ENCODE results near the gene USP17L13. TPM values are rescaled to one million over a fixed set of nuclear protein-coding genes. Genes with fewer than 3 reads are reported as not detected.
"Not testable (repeated sequence)": the region's sequence is repeated elsewhere in the genome, so short reads cannot be mapped to it uniquely, and the experiment has no call there.

The USP17L13 gene
- total and polyA plus RNA-seq, 2 donors (not counting 1 experiment from before 2014, with no cell fraction given), result not detected

- WGBS (ENCODE audit: insufficient coverage), result no CpG with 5 or more reads among the region's 13 CpGs
- CTCF ChIA-PET; H3K79me2 ChIP-seq (ENCODE audit: control insufficient read depth, insufficient read depth, low read length); H3K4me3 ChIP-seq (ENCODE audit: control extremely low read depth in 1 of 5, extremely low read depth in 1 of 5, insufficient read depth in 1 of 5, low read depth in 2 of 5, low read length in 4 of 5); POLR2A ChIA-PET; H2AFZ ChIP-seq (ENCODE audit: insufficient read depth, low read depth, low read length, poor library complexity, severe bottlenecking); H3K4me1 Mint-ChIP-seq; H3K4me2 ChIP-seq (replicated peaks; ENCODE audit: low read depth, low read length, poor library complexity, severe bottlenecking); H3K9me3 ChIP-seq (ENCODE audit: control extremely low read depth in 1 of 3, control insufficient read depth in 2 of 3, insufficient read depth in 1 of 3, low read length in 2 of 3); H3K27ac ChIP-seq (ENCODE audit: low read length in 2 of 2); H3K4me1 ChIP-seq (ENCODE audit: control insufficient read depth in 2 of 2, insufficient read depth in 2 of 2, low read length in 2 of 2); H3K36me3 ChIP-seq (replicated peaks in 1 of 2; ENCODE audit: control extremely low read depth in 1 of 2, control insufficient read depth in 1 of 2, extremely low read depth in 1 of 2, insufficient read depth in 2 of 2, low read length in 1 of 2); H3K9ac ChIP-seq (ENCODE audit: low read length); intact Hi-C loops (cut with micrococcal nuclease); ATAC-seq (ENCODE audit: low read depth); DNase-seq; H4K20me1 ChIP-seq (ENCODE audit: control insufficient read depth, insufficient read depth, low read length, poor library complexity, severe bottlenecking); H3K27me3 Mint-ChIP-seq; H3K27ac Mint-ChIP-seq; H3K9me3 Mint-ChIP-seq (ENCODE audit: insufficient read depth); H3K27me3 ChIP-seq (replicated peaks in 1 of 4; ENCODE audit: control extremely low read depth in 1 of 4, control insufficient read depth in 3 of 4, insufficient read depth in 4 of 4, low read length in 3 of 4); H3K4me3 Mint-ChIP-seq: not testable (repeated sequence)
Observed at GRCh38 chr4:9262572-9262971, 37.9 kb downstream of the USP17L13 start, which contains the start of gene USP17L21. USP17L21 (plus strand) TSS chr4:9262872; CDS start chr4:9262872, 0 bp downstream.

- H3K79me2 ChIP-seq (ENCODE audit: control insufficient read depth, insufficient read depth, low read length); H3K27ac ChIP-seq (ENCODE audit: low read length in 2 of 2); H3K27me3 Mint-ChIP-seq; H3K4me3 ChIP-seq (ENCODE audit: control extremely low read depth in 1 of 5, extremely low read depth in 1 of 5, insufficient read depth in 1 of 5, low read depth in 2 of 5, low read length in 4 of 5); H3K27me3 ChIP-seq (replicated peaks in 1 of 4; ENCODE audit: control extremely low read depth in 1 of 4, control insufficient read depth in 3 of 4, insufficient read depth in 4 of 4, low read length in 3 of 4); H4K20me1 ChIP-seq (ENCODE audit: control insufficient read depth, insufficient read depth, low read length, poor library complexity, severe bottlenecking); H3K4me3 Mint-ChIP-seq; H3K36me3 ChIP-seq (replicated peaks in 1 of 2; ENCODE audit: control extremely low read depth in 1 of 2, control insufficient read depth in 1 of 2, extremely low read depth in 1 of 2, insufficient read depth in 2 of 2, low read length in 1 of 2); H3K4me1 Mint-ChIP-seq; H3K9me3 Mint-ChIP-seq (ENCODE audit: insufficient read depth); DNase-seq; POLR2A ChIA-PET; H3K9me3 ChIP-seq (ENCODE audit: control extremely low read depth in 1 of 3, control insufficient read depth in 2 of 3, insufficient read depth in 1 of 3, low read length in 2 of 3); H3K4me2 ChIP-seq (replicated peaks; ENCODE audit: low read depth, low read length, poor library complexity, severe bottlenecking); CTCF ChIA-PET; H3K4me1 ChIP-seq (ENCODE audit: control insufficient read depth in 2 of 2, insufficient read depth in 2 of 2, low read length in 2 of 2); H3K9ac ChIP-seq (ENCODE audit: low read length); intact Hi-C loops (cut with micrococcal nuclease); ATAC-seq (ENCODE audit: low read depth); H2AFZ ChIP-seq (ENCODE audit: insufficient read depth, low read depth, low read length, poor library complexity, severe bottlenecking); H3K27ac Mint-ChIP-seq: not testable (repeated sequence)
- no CpG with 5 or more reads among the region's 15 CpGs for WGBS (ENCODE audit: insufficient coverage)
Observed at GRCh38 chr4:9267319-9267718, 42.6 kb downstream of the USP17L13 start, which contains the start of gene USP17L22. USP17L22 (plus strand) TSS chr4:9267619; CDS start chr4:9267619, 0 bp downstream.

GRCh38 chr4:9271719-9272118 lies 47.0 kb downstream of the USP17L13 start:
- H2AFZ ChIP-seq (ENCODE audit: insufficient read depth, low read depth, low read length, poor library complexity, severe bottlenecking); intact Hi-C loops (cut with micrococcal nuclease); POLR2A ChIA-PET; CTCF ChIA-PET; H3K27me3 ChIP-seq (replicated peaks in 1 of 4; ENCODE audit: control extremely low read depth in 1 of 4, control insufficient read depth in 3 of 4, insufficient read depth in 4 of 4, low read length in 3 of 4); H3K4me1 Mint-ChIP-seq; H3K27me3 Mint-ChIP-seq; DNase-seq; H3K79me2 ChIP-seq (ENCODE audit: control insufficient read depth, insufficient read depth, low read length); H3K36me3 ChIP-seq (replicated peaks in 1 of 2; ENCODE audit: control extremely low read depth in 1 of 2, control insufficient read depth in 1 of 2, extremely low read depth in 1 of 2, insufficient read depth in 2 of 2, low read length in 1 of 2); H3K4me2 ChIP-seq (replicated peaks; ENCODE audit: low read depth, low read length, poor library complexity, severe bottlenecking); H4K20me1 ChIP-seq (ENCODE audit: control insufficient read depth, insufficient read depth, low read length, poor library complexity, severe bottlenecking); H3K9me3 Mint-ChIP-seq (ENCODE audit: insufficient read depth); H3K4me3 Mint-ChIP-seq; ATAC-seq (ENCODE audit: low read depth); H3K4me3 ChIP-seq (ENCODE audit: control extremely low read depth in 1 of 5, extremely low read depth in 1 of 5, insufficient read depth in 1 of 5, low read depth in 2 of 5, low read length in 4 of 5); H3K27ac ChIP-seq (ENCODE audit: low read length in 2 of 2); H3K9ac ChIP-seq (ENCODE audit: low read length); H3K9me3 ChIP-seq (ENCODE audit: control extremely low read depth in 1 of 3, control insufficient read depth in 2 of 3, insufficient read depth in 1 of 3, low read length in 2 of 3); H3K4me1 ChIP-seq (ENCODE audit: control insufficient read depth in 2 of 2, insufficient read depth in 2 of 2, low read length in 2 of 2); H3K27ac Mint-ChIP-seq: not testable (repeated sequence)
- 89% methylated on average over 3 of the region's 10 CpGs for WGBS (ENCODE audit: insufficient coverage)

Other genes with a start within 250 kb of the USP17L13 start
- gene FAM90A26, start 54.5 kb upstream of the USP17L13 start, total RNA-seq, result not detected in 2 replicates
- 0.04 TPM in 1 of 2 replicates, not detected in the other for gene FAM90A26, start 54.5 kb upstream of the USP17L13 start, polyA plus RNA-seq
- not detected in 2 replicates for gene USP17L10, start 14.2 kb upstream of the USP17L13 start, total RNA-seq
- not detected in 2 replicates for gene USP17L10, start 14.2 kb upstream of the USP17L13 start, polyA plus RNA-seq
- gene USP17L11, start 9.5 kb upstream of the USP17L13 start, total RNA-seq, result not detected in 2 replicates
- gene USP17L11, start 9.5 kb upstream of the USP17L13 start, polyA plus RNA-seq, result not detected in 2 replicates
- not detected in 2 replicates for gene USP17L12, start 4.7 kb upstream of the USP17L13 start, total RNA-seq
- not detected in 2 replicates for gene USP17L12, start 4.7 kb upstream of the USP17L13 start, polyA plus RNA-seq
- not detected in 2 replicates for gene USP17L15, start 9.5 kb downstream of the USP17L13 start, total RNA-seq
- gene USP17L15, start 9.5 kb downstream of the USP17L13 start, polyA plus RNA-seq, result not detected in 2 replicates
- not detected in 2 replicates for gene USP17L17, start 19.0 kb downstream of the USP17L13 start, total RNA-seq
- gene USP17L17, start 19.0 kb downstream of the USP17L13 start, polyA plus RNA-seq, result not detected in 2 replicates
- not detected in 2 replicates for gene USP17L18, start 23.7 kb downstream of the USP17L13 start, total RNA-seq
- gene USP17L18, start 23.7 kb downstream of the USP17L13 start, polyA plus RNA-seq, result not detected in 2 replicates
- not detected in 2 replicates for gene USP17L19, start 28.5 kb downstream of the USP17L13 start, total RNA-seq
- not detected in 2 replicates for gene USP17L19, start 28.5 kb downstream of the USP17L13 start, polyA plus RNA-seq
- not detected in 2 replicates for gene USP17L20, start 33.2 kb downstream of the USP17L13 start, total RNA-seq
- not detected in 2 replicates for gene USP17L20, start 33.2 kb downstream of the USP17L13 start, polyA plus RNA-seq
- gene USP17L21, start 38.0 kb downstream of the USP17L13 start, total RNA-seq, result not detected in 2 replicates
- gene USP17L21, start 38.0 kb downstream of the USP17L13 start, polyA plus RNA-seq, result not detected in 2 replicates
- not detected in 2 replicates for gene USP17L22, start 42.7 kb downstream of the USP17L13 start, total RNA-seq
- gene USP17L22, start 42.7 kb downstream of the USP17L13 start, polyA plus RNA-seq, result not detected in 2 replicates
- not detected in 2 replicates for gene USP17L24, start 100.3 kb downstream of the USP17L13 start, total RNA-seq
- not detected in 2 replicates for gene USP17L24, start 100.3 kb downstream of the USP17L13 start, polyA plus RNA-seq
- gene USP17L25, start 105.0 kb downstream of the USP17L13 start, total RNA-seq, result not detected in 2 replicates
- not detected in 2 replicates for gene USP17L25, start 105.0 kb downstream of the USP17L13 start, polyA plus RNA-seq
- not detected in 2 replicates for gene USP17L26, start 109.8 kb downstream of the USP17L13 start, total RNA-seq
- not detected in 2 replicates for gene USP17L26, start 109.8 kb downstream of the USP17L13 start, polyA plus RNA-seq
- gene USP17L5, start 114.5 kb downstream of the USP17L13 start, total RNA-seq, result not detected in 2 replicates
- not detected in 2 replicates for gene USP17L5, start 114.5 kb downstream of the USP17L13 start, polyA plus RNA-seq
- gene USP17L27, start 119.3 kb downstream of the USP17L13 start, total RNA-seq, result not detected in 2 replicates
- not detected in 2 replicates for gene USP17L27, start 119.3 kb downstream of the USP17L13 start, polyA plus RNA-seq
- gene USP17L28, start 124.0 kb downstream of the USP17L13 start, total RNA-seq, result not detected in 2 replicates
- gene USP17L28, start 124.0 kb downstream of the USP17L13 start, polyA plus RNA-seq, result not detected in 2 replicates
- gene USP17L29, start 128.7 kb downstream of the USP17L13 start, total RNA-seq, result not detected in 2 replicates
- not detected in 2 replicates for gene USP17L29, start 128.7 kb downstream of the USP17L13 start, polyA plus RNA-seq
- gene USP17L30, start 138.2 kb downstream of the USP17L13 start, total RNA-seq, result not detected in 2 replicates
- not detected in 2 replicates for gene USP17L30, start 138.2 kb downstream of the USP17L13 start, polyA plus RNA-seq
- gene DEFB131A, start 219.5 kb downstream of the USP17L13 start, total RNA-seq, result not detected in 2 replicates
- not detected in 2 replicates for gene DEFB131A, start 219.5 kb downstream of the USP17L13 start, polyA plus RNA-seq

Measured in B cell (primary cell).